HFF-Myc (cell line): ENCODE data around the gene LSAMP.
"Not testable (repeated sequence)": the region's sequence is repeated elsewhere in the genome, so short reads cannot be mapped to it uniquely, and the experiment has no call there.

Experiments
- DNase-seq: peaks from one replicate; pipeline ENCODE4 v3.0.0-alpha.2; 2011; ENCODE audit warnings: low read depth; ENCODE audit errors: extremely low read depth
- H3K4me3 ChIP-seq: replicated peaks from 2 replicates; pipeline ENCODE4 v1.5.1; 2011; ENCODE audit warnings: low read depth, mild to moderate bottlenecking, control low read depth, low read length
- CTCF ChIP-seq: IDR thresholded peaks from 2 replicates; pipeline ENCODE4 v1.5.1; 2012; ENCODE audit warnings: mild to moderate bottlenecking, low read depth, low read length, control low read depth; ENCODE audit errors: missing control alignments

LSAMP gene

DNA sequence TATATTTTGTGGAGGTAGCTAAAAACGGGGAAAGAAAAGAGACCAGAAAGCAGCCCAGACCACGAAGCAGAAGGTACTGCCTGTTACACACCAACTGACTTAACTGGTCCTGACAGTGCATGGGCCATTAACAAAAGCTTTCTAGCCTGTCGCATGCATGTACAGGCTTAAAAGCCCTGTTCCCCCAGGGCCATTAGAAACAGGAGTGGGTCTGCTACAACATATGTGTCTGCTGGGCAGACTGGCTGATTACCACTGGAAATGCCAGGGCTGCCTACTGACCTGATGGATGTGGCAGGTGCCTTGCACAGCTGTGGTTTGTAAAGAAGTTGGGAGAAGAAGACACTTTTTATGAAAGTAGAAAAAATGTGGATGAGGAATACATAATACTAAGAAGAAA is 684.6 kb downstream of the LSAMP start:
- no peak for DNase-seq
- no peak for TF ChIP-seq CTCF
- no peak overlapping the region for H3K4me3 ChIP-seq

DNA sequence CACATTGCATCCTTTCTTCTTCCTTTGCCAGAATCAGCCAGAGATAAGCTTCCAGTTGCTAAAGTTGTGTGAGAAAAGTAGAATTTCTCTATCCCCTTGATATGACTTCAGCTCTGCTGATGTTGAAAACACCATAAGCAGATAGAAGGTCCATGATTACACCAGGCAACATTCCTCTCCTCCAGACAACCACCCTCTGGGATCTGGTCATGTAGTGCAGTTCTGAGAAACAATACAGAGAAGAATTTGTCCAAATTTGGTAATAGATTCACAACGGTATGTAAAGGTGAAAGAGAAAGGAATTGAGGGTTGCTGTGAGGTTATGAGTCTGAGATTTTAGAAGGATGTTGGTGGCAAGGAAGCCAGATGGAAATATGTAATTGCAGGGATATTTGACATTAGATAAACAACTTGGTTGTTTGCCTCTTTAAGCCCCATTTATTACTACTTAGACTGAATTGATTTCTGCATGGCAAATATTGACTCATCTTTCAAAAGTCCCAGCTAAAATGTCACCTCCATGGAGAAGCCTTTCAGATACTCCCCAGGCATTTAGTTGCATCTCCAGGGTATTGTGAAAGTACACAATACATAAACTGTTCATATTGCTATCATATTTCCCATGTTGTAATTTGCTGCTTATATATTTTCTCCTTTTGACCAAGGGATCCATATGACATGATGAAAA is 687.1 kb downstream of the LSAMP start:
- no peak for TF ChIP-seq CTCF
- H3K4me3 ChIP-seq = no peak overlapping the region
- no peak for DNase-seq

DNA sequence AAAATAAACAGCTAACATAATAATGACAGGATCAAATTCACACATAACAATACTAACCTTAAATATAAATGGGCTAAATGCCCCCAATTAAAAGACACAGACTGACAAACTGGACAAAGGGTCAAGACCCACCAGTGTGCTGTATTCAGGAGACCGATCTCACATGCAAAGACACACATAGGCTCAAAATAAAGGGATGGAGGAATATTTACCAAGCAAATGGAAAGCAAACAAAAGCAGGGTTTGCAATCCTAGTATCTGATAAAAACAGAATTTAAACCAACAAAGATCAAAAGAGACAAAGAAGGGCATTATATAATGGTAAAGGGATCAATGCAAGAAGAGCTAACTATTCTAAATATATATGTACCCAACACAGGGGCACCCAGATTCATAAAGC is 692.3 kb downstream of the LSAMP start:
- H3K4me3 ChIP-seq, DNase-seq: not testable (repeated sequence)
